GM18511 (cell line): ENCODE data around the gene DLG5.
A peak's percentile ranks its signal among the peaks of the same experiment; 100 is the strongest.

Experiments used
- ATAC-seq: cut with Tn5 transposase; IDR thresholded peaks from one replicate; pipeline ENCODE4 v1.9.1; 2021; ENCODE audit warnings: mild to moderate bottlenecking, moderate library complexity; ENCODE audit not compliant: unreplicated experiment

The DLG5 gene

GRCh38 chr10:77892021-77892739 is 34.4 kb downstream of the DLG5 start:
- no peak for ATAC-seq

GRCh38 chr10:77890097-77890496 is 36.5 kb downstream of the DLG5 start:
- no peak for ATAC-seq

DNA sequence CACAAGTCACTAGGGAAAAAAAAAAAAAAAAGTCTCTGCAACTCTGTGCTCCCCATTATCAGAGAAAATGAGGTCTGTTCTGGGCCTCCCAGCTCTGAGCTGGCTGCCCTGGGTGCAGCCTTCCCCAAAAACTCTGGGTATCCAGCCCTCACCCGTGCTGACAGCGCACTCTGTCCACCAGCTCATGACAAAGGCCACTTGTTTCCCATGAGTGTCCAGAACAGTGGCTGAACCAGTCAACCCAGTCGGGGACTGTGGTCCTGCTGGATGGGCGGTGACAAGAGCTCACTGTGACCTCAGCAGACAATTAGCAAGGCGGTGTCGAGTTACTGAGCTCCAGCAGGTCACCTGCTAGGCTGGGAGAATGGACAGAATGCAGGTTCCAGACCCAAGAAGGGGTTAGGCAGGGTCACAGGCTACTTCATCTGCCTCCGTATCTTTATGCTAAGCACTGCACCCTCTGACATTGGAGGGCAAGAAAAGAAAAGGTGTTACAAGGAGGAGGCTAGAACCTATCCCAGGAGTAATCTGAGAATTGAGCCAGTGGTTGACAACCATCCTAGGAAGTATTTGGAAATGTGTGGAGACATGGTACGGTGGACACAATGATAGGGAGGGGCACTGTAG is 37.2 kb downstream of the DLG5 start:
- ATAC-seq: no peak

DNA sequence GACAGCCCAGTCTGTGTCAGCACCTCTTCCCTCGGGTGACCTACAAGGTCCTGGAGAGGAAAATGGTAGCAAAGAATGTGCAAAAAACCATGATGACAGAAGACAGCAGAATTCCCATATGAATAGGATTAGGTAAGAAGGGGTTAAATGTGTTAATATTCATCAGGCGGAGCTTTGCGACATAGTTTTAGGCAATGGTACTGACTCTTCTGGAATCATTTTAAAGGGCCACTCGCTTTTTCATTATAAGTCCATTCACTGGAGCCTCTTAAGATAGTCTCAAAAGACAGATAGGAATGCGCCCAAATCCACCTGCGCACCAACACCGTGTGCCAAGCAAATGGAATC is 38.2 kb downstream of the DLG5 start:
- ATAC-seq: no peak

DNA sequence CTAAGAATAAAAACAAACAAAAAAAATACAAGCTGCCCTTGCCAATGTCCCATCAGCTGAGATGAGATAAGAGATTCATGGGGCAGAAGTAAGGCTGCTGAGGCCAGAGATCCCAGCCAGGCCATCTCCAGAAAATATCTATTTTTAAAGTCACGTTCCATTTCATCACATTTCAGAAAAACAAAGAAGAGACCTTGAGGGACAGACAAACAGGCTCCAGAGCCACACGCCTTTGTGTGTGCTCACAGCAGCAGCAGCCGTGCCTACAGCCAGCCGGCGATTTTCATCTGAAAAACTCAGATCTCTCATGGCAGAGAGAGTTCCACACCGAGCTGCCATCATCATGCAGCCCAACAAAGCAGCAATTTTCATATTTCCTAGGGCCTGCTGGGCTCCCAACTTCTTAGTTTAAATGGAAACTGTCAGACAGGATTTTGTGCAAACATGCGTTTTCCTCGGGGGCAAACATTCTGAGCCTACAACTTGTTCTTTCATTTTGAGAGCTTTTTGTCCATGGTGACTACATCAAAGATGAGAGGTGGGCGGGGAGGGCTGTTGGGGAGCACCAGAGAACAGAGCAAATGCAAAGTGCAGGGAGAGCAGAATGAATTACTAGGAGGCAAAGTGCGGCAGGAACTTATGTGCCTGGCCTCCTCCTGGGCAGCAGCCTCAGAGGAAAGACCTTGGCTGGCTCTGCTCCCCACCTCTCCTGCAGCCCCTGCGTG is 38.8 kb downstream of the DLG5 start:
- ATAC-seq: no peak

GRCh38 chr10:77886795-77887355 is 39.7 kb downstream of the DLG5 start:
- no peak for ATAC-seq

DNA sequence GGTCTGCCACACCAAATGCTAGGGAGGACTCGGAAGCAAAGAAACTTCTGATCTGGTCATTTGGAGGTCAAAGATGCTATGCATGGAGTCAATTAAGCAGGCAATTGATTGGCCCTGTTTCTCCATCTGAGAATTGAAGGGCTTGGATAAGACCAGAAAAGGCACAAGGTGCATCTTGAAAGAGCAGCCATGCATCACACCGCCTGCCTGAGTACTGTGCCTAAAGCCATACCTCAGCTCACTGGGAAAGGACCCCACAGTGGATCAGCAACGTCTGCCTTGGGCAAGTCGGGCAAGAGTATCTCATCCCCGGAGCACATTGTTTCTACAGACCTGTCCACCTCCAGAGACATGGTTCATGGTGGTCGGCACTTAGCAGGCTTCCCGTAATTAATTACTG is 42.4 kb downstream of the DLG5 start:
- ATAC-seq: no peak

- ATAC-seq: no peak
Observed at GRCh38 chr10:77881636-77882035, 44.9 kb downstream of the DLG5 start.

DNA sequence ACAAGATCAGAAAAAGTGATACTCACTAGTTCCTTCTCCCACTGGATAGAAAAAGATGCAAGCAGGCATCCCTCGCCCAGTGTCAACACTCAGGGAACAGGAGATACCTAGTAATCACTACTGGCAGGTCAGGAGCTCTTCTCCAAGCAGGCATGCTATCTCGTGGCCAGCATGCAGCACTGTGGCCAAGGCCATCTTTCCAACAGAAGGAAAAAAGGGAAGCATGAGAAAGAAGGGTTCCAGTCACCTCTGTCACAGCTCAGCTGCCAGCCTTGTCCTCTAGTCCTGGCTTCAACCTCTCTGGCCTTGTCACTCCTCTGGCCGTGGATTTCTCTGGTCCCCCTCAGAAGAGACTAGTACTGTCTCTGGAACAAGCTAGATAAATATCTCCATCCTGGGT is 45.3 kb downstream of the DLG5 start:
- ATAC-seq: no peak

DNA sequence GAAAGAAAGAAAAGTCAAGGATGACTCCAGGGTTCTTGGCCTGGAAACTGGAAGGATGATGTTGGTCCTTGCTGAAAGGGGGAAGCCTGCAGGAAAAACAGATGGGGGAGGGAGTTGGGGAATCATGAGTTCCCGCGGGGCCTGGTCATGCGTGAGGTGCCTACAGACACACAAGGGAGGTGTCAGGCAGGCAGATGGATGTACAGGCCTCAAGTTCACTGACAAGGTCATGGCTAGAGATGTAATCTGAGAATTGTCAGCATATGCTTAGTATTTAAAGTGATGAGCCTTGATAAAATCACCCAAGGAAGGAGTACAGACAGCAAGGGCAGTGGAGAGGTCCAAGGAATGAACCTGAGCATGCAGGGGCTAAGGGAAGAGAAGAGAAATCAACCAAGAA is 46.8 kb downstream of the DLG5 start:
- no peak for ATAC-seq

DNA sequence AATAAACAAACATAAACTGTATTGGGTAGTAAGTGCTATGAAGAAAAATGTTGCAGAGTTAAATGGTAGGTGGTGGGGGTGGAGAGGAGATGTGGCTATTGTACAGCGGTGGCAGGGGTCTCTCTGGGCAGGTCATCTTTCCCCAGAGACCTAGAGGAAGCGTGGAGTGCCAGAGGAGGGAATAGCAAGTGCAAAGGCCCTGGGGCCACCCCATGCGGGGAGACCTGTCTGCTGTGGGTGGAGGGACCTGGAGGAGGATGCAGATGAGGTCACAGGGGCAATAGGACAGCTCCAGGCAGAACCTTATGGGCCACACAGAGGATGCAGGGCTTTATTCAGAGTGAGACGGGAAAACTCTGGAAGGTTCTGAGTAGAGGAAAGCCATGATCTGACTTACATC is 47.5 kb downstream of the DLG5 start:
- ATAC-seq: no peak

DNA sequence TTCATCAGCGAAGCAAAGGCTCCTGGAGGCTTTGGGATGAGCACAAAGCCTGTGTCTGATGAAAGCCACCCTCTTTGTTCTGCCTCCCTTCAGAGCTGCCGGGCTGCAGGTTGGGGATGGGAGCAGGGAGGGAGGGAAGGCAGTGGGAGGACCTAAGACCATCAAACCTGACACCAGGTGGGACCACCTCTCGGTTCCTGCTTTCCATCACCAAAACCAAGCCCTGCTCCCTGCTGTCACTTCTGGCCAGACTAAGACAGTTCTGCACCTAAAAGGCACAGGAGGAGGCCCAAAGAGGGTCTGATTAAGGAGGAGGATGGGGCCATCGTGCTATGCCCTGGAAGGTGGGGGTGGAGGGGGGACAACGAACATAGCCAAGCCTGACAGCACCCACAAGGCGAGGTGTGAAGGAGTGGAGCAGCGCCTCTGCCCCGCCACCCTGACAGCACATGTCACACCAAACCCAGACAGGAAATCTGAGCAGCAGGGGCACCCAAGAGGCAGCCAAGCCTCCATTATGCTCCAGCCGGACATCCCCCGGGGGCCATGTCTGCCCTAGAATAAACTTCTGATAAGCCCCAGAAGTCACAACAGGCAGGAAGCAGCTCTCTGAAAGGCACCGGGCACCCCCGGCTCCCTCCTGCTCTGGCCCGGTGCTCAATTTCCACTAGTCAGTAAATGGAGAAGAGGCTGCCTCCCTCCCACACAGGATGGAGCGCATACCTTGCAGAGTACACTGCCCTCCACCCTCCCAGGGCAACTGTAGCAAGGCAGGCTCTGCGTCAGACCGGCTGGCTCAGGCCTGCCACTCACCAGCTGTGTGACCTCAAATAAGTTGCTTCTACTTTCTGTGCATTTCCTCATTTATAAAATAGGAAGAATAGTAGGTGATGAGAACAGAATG is 48.9 kb downstream of the DLG5 start:
- ATAC-seq: peak; percentile 73

DNA sequence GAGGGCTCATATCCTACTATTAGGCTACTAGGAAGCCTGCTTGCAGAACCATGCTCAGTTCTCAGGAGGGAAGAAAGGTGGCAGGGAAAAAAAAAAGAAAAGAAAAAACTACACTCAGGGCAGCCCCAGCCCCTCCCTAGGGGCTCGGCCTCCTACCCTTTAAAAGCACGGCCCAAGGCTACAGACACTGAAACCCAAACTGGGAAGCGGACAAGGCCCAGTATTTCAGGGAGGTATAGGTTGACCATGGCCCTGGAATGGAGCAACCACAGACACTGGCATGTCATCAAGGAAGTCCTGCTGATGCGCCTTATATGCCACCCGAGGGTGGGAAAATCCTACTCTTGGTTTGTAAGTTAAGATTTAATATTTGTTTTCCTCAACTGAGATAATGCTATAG is 50.8 kb downstream of the DLG5 start:
- no peak for ATAC-seq

GRCh38 chr10:77874872-77875271 is 51.7 kb downstream of the DLG5 start:
- no peak for ATAC-seq

DNA sequence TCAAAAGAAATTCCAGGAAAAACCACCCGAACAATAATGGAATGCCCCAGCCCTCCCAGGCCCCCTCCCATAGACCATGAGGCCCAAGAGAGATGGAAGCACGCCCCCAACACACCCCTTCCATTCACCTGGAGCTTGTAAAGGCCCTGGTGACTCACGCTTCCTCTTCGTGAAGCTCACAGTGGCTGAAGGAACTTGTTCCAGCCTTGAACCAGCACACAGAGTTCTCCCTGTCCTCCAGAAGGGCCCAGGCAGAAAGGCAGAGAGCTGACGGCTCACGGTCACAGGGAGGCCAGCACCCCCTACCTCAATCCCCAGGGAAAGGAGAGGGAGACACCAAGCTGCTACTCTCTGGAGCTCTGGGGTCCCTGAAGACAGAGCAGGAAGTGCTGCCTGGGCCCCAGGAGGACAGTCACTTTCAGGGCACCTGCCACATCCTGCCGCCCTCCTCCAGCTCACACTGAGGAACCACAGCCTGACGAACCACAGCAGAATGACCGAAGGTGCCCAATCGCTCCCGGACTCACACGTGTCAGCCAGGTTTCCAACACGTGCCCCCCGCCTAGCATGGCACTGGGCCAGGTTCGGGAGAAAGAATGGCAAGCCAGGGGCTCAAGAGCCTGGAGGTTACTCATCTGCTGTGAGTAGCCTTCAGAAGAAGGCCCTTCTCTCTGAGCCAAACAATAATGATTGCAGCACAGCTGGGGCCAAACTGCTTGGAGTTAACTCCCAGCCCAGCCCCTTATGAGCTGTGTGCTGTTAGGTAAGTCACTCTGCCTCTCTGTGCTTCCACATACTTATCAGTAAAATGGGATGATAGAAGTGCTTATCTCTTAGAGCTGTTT is 52.8 kb downstream of the DLG5 start:
- peak; percentile 86 for ATAC-seq

- no peak for ATAC-seq
Observed at GRCh38 chr10:77872947-77873535, 53.5 kb downstream of the DLG5 start.

GRCh38 chr10:77872151-77872946 is 54.2 kb downstream of the DLG5 start:
- ATAC-seq: no peak

GRCh38 chr10:77869626-77870420 is 56.7 kb downstream of the DLG5 start:
- no peak for ATAC-seq
